HFFc6 (cell line): ENCODE results near the gene C9orf85. TPM values are rescaled to one million over a fixed set of nuclear protein-coding genes. Genes with fewer than 3 reads are reported as not detected.

Experiments
- DNase-seq: peaks from one replicate; pipeline ENCODE4 v3.0.0-alpha.2; 2018
- H3K27ac Mint-ChIP-seq: 2 replicates; pipeline ENCODE4 v1.8.0; 2020; ENCODE audit warnings: mild to moderate bottlenecking, mixed read lengths
- H3K27me3 Mint-ChIP-seq: 2 replicates; pipeline ENCODE4 v1.8.0; 2021; ENCODE audit warnings: mild to moderate bottlenecking, moderate library complexity, mixed read lengths; ENCODE audit not compliant: insufficient read depth
- H3K36me3 Mint-ChIP-seq: 2 replicates; pipeline ENCODE4 v1.8.0; 2021; ENCODE audit warnings: low read depth, mixed read lengths
- H3K4me1 Mint-ChIP-seq: 2 replicates; pipeline ENCODE4 v1.8.0; 2020; ENCODE audit warnings: low read depth, mixed read lengths
- H3K4me3 Mint-ChIP-seq: 2 replicates; pipeline ENCODE4 v1.8.0; 2020; ENCODE audit warnings: mild to moderate bottlenecking, moderate library complexity, mixed read lengths
- H3K9me3 Mint-ChIP-seq: 2 replicates; pipeline ENCODE4 v1.8.0; 2020; ENCODE audit warnings: mild to moderate bottlenecking, mixed read lengths
- CTCF ChIP-seq: fragments of 200-600 bp; sonication (generic); IDR thresholded peaks from 2 replicates; pipeline ENCODE4 v1.5.0; 2021; ENCODE audit warnings: antibody characterized with exemption, mild to moderate bottlenecking
- long read RNA-seq: library from polyadenylated mRNA; unstranded; transcript quantifications from one replicate; pipeline ENCODE4 v2.0.0, GENCODE V29; 2019
- total RNA-seq, 6 experiments: library from RNA; stranded (reverse); fragmentation: NEBNext Ultra II Directional; extraction: Animal tissue kit (Norgen Biotek cat#: 25700); gene quantifications; 2 replicates in 1 of 6; 3 replicates in 5 of 6; pipeline ENCODE4 v1.2.3, GENCODE V29; 2021

Gene C9orf85
- 10 to 100 TPM; 14.1 to 17.9 (median 15.2) TPM for total RNA-seq
- long read RNA-seq, transcript C9orf85-201 (4 exons, 1,279 nt) = major isoform, 12 of 25 reads
- long read RNA-seq, partial matches to known transcripts = 1 of 25 reads
- long read RNA-seq, other reads (novel, unspliced or antisense) = 8 of 25 reads

- peak; percentile 100 for DNase-seq
- Mint-ChIP-seq H3K27me3 (no peaks in the 10 kb centered on the region), H3K4me1 (peaks cover 34% of the 10 kb centered on the region), H3K27ac (peak within 1 kb of the TSS; percentile 97), H3K4me3 (peak within 1 kb of the TSS; percentile 98), H3K36me3 (no peaks in the 10 kb centered on the region; the same call in 1 of the 2 replicates), H3K9me3 (no peaks in the 10 kb centered on the region)
- TF ChIP-seq CTCF = no peak
Observed at GRCh38 chr9:71911061-71911907, at the start of gene C9orf85, which contains the start of gene ABHD17B. C9orf85 (plus strand) TSS chr9:71911639; CDS start chr9:71911735, 96 bp downstream. ABHD17B (minus strand) TSS chr9:71911193; CDS start chr9:71875080, 36,113 bp downstream.

- peaks cover 17% of the 10 kb centered on the region for H3K4me1 Mint-ChIP-seq
- peaks cover 32% of the 10 kb centered on the region for H3K36me3 Mint-ChIP-seq
- H3K27me3 Mint-ChIP-seq = no peaks in the 10 kb centered on the region; the same call in 1 of the 2 replicates
- peaks cover 21% of the 10 kb centered on the region for H3K9me3 Mint-ChIP-seq
- TF ChIP-seq CTCF = no peak
- DNase-seq = no peak
- H3K4me3 Mint-ChIP-seq = no peak overlapping the region
- H3K27ac Mint-ChIP-seq = no peak overlapping the region
Observed at GRCh38 chr9:71863631-71864030, 47.8 kb upstream of the C9orf85 start.

GRCh38 chr9:71875345-71875744, 36.1 kb upstream of the C9orf85 start:
- Mint-ChIP-seq H3K36me3 (peaks cover 35% of the 10 kb centered on the region), H3K4me1 (peaks cover 4% of the 10 kb centered on the region; the same call in 1 of the 2 replicates), H3K27me3 (no peaks in the 10 kb centered on the region), H3K27ac (no peak overlapping the region), H3K4me3 (no peak overlapping the region), H3K9me3 (peaks cover 28% of the 10 kb centered on the region)
- TF ChIP-seq CTCF = no peak
- no peak for DNase-seq

- Mint-ChIP-seq H3K36me3 (peaks cover 40% of the 10 kb centered on the region), H3K27me3 (no peaks in the 10 kb centered on the region), H3K27ac (no peak overlapping the region), H3K4me3 (no peak overlapping the region), H3K9me3 (peaks cover 33% of the 10 kb centered on the region), H3K4me1 (peaks cover 4% of the 10 kb centered on the region; the same call in 1 of the 2 replicates)
- TF ChIP-seq CTCF = no peak
- DNase-seq = no peak
Observed at GRCh38 chr9:71876106-71876505, 35.3 kb upstream of the C9orf85 start.

- H3K27me3 Mint-ChIP-seq = no peaks in the 10 kb centered on the region; the same call in 1 of the 2 replicates
- H3K36me3 Mint-ChIP-seq = peaks cover 46% of the 10 kb centered on the region
- H3K27ac Mint-ChIP-seq = no peak overlapping the region
- no peak for TF ChIP-seq CTCF
- no peak for DNase-seq
- peaks cover 38% of the 10 kb centered on the region for H3K9me3 Mint-ChIP-seq
- peaks cover 4% of the 10 kb centered on the region; the same call in 1 of the 2 replicates for H3K4me1 Mint-ChIP-seq
- no peak overlapping the region for H3K4me3 Mint-ChIP-seq
Observed at GRCh38 chr9:71876829-71877228, 34.6 kb upstream of the C9orf85 start.
